Sigmoid colon (tissue), 4 donors: Measurements from ENCODE around the gene NECTIN2.

Experiments used
- CTCF ChIP-seq, 4 experiments: fragments of 450-650 bp in 3 of 4; fragments of 200-600 bp in 1 of 4; IDR thresholded peaks; one replicate each; pipeline ENCODE4 v1.5.1; 2016 to 2019; ENCODE audit warnings: antibody characterized with exemption in 4 of 4, mild to moderate bottlenecking in 3 of 4, moderate library complexity in 2 of 4
- POLR2AphosphoS5 ChIP-seq, 4 donors: sonication (generic); formaldehyde crosslinking; IDR thresholded peaks; one replicate each; pipeline ENCODE4 v1.6.1; 2017; ENCODE audit warnings: antibody characterized with exemption in 4 of 4

- TF ChIP-seq CTCF (IDR thresholded peaks at IDR 0.05) (no peak), POLR2AphosphoS5 (IDR thresholded peaks at IDR 0.05) (no peak)
These were observed 23.8 kb downstream of the NECTIN2 start for GRCh38 chr19:44869733-44870470.
